Left kidney (tissue), 8 donors: Measurements from ENCODE around the gene IL24. TPM values are rescaled to one million over a fixed set of nuclear protein-coding genes. Genes with fewer than 3 reads are reported as not detected.
"Not testable (repeated sequence)": the region's sequence is repeated elsewhere in the genome, so short reads cannot be mapped to it uniquely, and the experiment has no call there.

Experiments used
- DNase-seq: peaks from one replicate; pipeline ENCODE4 v3.0.0-alpha.2; 2013
- long read RNA-seq, 8 donors: transcript quantifications; one replicate each; lab custom pipeline, GENCODE V29; 2026
- polyA plus RNA-seq: library from polyadenylated mRNA; unstranded; fragments of 120-200 nt; gene quantifications from one replicate; pipeline ENCODE4 v1.2.1, GENCODE V29; 2013; ENCODE audit not compliant: insufficient read length

IL24 gene, protein sequence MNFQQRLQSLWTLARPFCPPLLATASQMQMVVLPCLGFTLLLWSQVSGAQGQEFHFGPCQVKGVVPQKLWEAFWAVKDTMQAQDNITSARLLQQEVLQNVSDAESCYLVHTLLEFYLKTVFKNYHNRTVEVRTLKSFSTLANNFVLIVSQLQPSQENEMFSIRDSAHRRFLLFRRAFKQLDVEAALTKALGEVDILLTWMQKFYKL
- 0.23 TPM for polyA plus RNA-seq
- long read RNA-seq, donor 1: 0 reads
- long read RNA-seq, donor 2: 0 reads
- long read RNA-seq, donor 3: 0 reads
- long read RNA-seq, donor 4: 0 reads
- long read RNA-seq, donor 5: 0 reads
- long read RNA-seq, donor 6: 0 reads
- long read RNA-seq, donor 7: 0 reads
- long read RNA-seq, donor 8: 0 reads

DNA sequence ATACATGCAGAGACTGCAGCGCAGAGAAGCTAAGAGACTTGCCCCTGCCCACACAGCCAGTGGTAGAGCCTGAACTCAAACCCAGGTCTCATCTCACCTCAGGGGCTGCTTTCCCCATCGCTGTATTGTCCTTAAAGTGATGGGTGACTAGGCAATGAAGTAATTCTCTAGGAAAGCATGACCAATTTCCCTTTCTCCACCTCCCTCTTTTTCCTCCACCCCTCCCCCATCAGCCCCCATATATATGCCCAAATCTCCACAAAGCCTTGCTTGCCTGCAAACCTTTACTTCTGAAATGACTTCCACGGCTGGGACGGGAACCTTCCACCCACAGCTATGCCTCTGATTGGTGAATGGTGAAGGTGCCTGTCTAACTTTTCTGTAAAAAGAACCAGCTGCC, at the start of gene IL24:
Gene IL24, plus strand, starts transcription at position 269 of the 400 bp plus-strand sequence. CDS start 390 bp downstream, outside the sequence.
- DNase-seq: no peak

DNA sequence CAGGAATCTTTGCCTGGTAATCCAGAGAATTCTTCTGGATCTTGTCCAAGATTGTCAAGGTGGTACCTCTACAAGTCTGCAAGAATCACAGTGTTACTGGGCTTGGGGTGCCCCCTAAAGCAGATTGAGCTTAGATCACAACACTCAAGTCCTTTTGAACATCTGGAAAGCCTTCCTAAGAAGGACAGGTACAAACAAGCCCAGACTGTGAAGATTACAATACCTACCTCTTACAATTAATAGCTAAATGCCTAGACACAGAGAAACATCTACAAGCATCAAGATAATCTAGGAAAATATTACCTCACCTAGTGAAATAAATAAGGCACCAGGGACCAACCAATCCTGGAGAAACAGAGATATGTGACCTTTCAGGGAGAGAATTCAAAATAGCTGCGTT, 49.3 kb upstream of the IL24 start:
- no peak for DNase-seq

DNA sequence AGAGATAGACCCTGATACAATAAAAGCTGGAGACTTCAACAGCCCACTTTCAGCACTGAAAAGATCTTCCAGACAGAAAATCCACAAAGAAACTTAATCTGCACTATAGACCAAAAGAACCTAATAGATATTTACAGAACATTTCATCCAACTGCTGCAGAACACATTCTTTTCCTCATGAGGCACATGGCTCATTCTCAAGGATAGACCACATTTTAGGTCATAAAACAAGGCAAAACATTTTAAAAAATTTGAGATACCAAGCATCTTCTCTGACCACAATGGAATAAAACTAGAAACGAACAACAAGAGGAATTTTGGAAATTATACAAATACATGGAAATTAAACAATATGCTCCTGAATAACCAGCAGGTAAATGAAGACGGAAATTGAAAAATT, 46.8 kb upstream of the IL24 start:
- no peak for DNase-seq

- no peak for DNase-seq
Measured at GRCh38 chr1:206851341-206852010, 45.8 kb upstream of the IL24 start.

- not testable (repeated sequence) for DNase-seq
Measured at GRCh38 chr1:206852662-206853061, 44.6 kb upstream of the IL24 start.

- DNase-seq: not testable (repeated sequence)
Measured at GRCh38 chr1:206853696-206854095, 43.5 kb upstream of the IL24 start.

GRCh38 chr1:206854401-206855129, 42.7 kb upstream of the IL24 start:
- no peak for DNase-seq

- DNase-seq: no peak
Measured at GRCh38 chr1:206855859-206856258, 41.4 kb upstream of the IL24 start.

- DNase-seq: no peak
Measured at GRCh38 chr1:206856674-206857464, 40.4 kb upstream of the IL24 start.

DNA sequence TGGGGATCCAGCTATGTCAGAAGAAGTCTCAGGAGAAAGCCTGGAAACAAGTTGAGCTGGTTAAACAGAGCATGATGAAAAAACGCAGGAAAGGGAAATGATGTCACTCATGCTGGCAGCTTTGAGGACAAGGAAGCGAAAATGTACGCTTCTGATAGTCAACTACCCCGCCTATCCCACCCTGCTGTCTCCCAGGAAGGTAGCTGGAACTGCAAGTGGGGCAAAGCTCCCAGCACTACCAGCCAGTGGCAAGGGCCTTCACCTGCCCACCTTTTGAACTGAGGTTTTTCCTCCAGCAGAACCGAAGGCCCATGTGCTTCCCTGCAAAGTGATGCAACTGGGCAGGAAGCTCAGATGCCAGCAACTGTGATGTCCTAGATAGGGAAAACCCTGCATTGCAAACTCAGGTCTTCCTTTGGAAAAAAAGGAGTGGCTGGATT, 38.1 kb upstream of the IL24 start:
- DNase-seq: no peak

DNA sequence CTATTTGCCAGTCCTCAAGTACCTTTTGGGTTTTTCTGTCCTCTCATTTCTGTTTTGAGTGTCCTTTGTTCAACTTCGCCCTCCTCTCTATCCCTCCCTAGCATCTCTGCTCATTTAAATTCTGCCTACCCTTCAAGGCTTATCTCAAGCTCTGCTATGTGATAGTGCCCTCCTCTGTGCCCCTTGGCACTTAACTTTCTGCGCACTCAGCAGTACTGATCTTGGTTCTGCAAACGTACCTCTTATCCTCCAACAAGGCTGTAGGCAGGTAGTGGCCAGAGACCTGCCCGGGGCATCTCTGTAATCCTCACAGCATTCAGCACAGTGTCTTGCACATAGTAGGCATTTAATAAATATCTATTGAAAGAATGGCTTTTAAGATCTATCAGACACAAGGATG, 37.1 kb upstream of the IL24 start:
- DNase-seq: no peak

- DNase-seq: no peak
Measured at GRCh38 chr1:206863266-206863665, 34.0 kb upstream of the IL24 start.

GRCh38 chr1:206864939-206865671, 32.1 kb upstream of the IL24 start, which contains the start of gene IL20:
TSS of gene IL20 (plus strand) at chr1:206865623. CDS start at chr1:206865853, 230 bp downstream.
- peak; percentile 40 for DNase-seq

- DNase-seq: no peak
Measured at GRCh38 chr1:206866062-206866461, 31.2 kb upstream of the IL24 start.

GRCh38 chr1:206867239-206867638, 30.0 kb upstream of the IL24 start:
- DNase-seq: no peak

DNA sequence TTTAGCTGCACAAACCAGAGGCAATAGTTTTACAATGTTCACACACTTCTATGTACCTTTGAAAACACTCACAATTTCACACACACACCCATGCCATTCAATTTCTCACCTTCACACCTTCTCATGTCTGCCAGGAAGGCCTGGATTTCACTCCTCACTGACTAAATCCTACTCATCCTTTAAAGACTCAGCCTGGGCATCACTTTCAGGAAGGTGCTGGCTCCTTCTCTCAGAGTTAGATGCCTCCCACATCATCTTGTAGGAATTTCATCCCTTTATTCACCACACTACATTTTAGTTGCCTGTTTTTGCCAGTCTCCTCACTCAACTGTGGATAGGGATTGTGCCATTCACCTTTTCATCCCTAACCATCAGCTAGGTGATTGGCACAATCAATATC, 29.5 kb upstream of the IL24 start:
- no peak for DNase-seq

GRCh38 chr1:206868264-206868663, 29.0 kb upstream of the IL24 start:
- no peak for DNase-seq

DNA sequence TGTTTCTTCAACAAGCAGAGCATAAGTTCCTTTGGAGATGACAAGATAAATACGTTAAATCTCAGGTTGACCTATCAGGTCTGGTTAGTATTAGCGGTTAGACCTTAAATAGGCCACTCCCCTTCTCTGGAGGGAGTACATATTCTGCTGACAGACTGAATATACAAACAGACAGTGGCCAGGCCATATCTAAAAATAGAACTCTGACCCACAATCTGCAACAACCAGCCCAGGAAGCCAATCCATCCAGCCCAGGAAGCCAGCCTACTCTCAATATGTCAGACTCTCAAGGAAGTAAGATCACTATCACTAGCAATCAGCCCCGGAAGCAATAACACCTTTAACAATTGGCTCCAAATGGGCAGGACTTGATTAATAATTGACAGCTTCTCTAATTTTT, 25.1 kb upstream of the IL24 start:
- no peak for DNase-seq

DNA sequence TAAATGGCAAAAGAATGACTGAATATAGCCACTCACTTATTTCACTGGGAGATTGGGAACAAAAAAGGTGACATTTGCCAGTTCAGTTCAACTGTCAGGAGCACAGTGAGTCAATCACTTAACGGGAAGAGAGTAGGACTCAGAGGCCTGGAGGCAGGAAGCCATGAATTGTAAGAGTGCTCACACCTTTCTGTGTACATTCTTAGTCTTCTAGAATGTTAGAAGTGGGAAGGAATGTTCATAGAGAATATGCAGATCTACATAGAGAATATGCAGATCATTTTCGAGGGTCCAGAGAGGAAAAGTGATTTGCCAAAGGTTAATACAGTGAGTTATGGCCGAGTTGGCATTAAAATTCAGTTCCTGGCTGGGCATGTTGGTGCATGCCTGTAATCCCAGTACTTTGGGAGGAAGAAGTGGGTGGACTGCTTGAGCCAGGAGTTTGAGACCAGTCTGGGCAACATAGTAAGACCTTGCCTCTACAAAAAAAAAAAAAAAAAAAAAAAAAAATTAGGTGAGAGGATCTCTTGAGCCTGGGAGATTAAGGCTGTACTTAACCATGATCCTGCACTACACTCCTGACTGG, 23.5 kb upstream of the IL24 start:
- no peak for DNase-seq

GRCh38 chr1:206875752-206876377, 21.4 kb upstream of the IL24 start:
- no peak for DNase-seq
